NB4 (cell line): ENCODE data around the gene ZNF627.

Experiments
- POLR2A ChIP-seq: IDR thresholded peaks from 2 replicates; pipeline ENCODE4 v1.6.1; 2011; ENCODE audit warnings: mild to moderate bottlenecking; ENCODE audit not compliant: insufficient read length; ENCODE audit errors: extremely low read depth
- TF ChIP-seq, protein P1 (sequence below): IDR thresholded peaks from one replicate; pipeline ENCODE4 v1.5.1; 2012; ENCODE audit warnings: low read depth, low read length
- TF ChIP-seq, protein P2 (sequence below): IDR thresholded peaks from 2 replicates; pipeline ENCODE4 v1.6.1; 2011; ENCODE audit warnings: low read depth, low read length

DNA sequence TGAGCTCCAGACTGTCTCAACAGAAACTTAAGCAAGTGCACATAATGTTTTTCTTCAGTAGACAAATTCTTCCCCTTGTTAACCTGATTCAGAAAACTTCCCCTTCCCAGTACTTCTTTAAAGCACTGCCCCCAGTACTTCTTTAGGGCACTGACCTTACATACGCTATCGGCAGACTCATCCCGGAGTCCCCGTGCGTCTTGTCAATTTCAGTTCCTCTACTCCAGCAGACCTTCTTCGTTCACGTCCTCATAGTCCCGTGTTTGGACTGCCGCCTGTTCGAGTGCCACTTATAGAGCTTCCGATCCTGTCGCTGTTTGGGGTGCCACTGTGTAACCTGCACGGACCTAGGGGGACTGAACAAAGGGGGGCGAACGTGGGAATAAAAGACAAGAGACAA lies 29.0 kb downstream of the ZNF627 start:
- TF ChIP-seq, protein P1, sequence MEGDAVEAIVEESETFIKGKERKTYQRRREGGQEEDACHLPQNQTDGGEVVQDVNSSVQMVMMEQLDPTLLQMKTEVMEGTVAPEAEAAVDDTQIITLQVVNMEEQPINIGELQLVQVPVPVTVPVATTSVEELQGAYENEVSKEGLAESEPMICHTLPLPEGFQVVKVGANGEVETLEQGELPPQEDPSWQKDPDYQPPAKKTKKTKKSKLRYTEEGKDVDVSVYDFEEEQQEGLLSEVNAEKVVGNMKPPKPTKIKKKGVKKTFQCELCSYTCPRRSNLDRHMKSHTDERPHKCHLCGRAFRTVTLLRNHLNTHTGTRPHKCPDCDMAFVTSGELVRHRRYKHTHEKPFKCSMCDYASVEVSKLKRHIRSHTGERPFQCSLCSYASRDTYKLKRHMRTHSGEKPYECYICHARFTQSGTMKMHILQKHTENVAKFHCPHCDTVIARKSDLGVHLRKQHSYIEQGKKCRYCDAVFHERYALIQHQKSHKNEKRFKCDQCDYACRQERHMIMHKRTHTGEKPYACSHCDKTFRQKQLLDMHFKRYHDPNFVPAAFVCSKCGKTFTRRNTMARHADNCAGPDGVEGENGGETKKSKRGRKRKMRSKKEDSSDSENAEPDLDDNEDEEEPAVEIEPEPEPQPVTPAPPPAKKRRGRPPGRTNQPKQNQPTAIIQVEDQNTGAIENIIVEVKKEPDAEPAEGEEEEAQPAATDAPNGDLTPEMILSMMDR: no peak
- no peak for TF ChIP-seq POLR2A
- TF ChIP-seq, protein P2, sequence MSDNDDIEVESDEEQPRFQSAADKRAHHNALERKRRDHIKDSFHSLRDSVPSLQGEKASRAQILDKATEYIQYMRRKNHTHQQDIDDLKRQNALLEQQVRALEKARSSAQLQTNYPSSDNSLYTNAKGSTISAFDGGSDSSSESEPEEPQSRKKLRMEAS: no peak
